Measurements from ENCODE around the gene TWF2.

The TWF2 gene

GRCh38 chr3:52181543-52181942 is 57.4 kb downstream of the TWF2 start:
- DNase-seq (ENCODE audit: low read depth), result no peak

Data from fibroblast of the conjunctiva (primary cell).